Hematopoietic multipotent progenitor cell treated with erythropoietin and hydrocortisone succinate and interleukin-3 and kit ligand, for 6 days (in vitro differentiated cells): ENCODE data around the gene ITGB1BP1.
A peak's percentile ranks its signal among the peaks of the same experiment; 100 is the strongest.

Source experiments
- DNase-seq: peaks from one replicate; pipeline ENCODE4 v3.0.0-alpha.2; 2015

ITGB1BP1 gene

DNA sequence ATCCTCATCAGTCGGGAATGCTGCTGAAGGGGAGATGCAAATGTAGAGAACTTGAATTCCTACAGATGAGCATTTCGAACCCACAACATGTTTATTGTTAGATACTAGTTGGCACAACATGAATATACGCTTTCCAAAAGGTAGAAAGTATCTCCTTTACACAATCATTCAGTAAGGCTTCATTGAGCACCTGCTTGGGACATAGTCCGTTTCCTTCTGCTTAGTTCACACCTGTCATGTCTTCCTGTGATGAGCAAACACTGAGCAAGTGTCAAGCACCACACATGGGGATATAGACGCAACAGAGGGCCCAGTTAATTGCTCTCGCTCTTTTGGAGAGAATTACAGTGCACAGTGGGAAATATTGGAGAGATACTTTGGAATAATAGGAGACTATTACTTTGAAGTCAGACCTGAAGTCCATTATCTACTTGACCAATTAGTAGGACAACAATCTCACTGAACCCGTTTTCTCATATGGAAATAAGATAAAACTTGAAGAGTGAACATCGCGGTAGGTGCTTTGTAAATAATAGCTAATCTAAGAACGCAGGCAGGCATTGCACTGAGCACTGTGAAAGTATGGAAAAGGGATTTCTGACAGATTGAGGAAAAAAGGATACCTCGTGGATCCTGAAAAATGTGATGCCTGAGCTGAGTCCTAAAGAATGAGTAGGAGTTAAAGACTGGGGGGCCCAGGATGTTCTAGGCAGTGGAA is 1.3 kb upstream of the ITGB1BP1 start:
- peak; percentile 28 for DNase-seq

DNA sequence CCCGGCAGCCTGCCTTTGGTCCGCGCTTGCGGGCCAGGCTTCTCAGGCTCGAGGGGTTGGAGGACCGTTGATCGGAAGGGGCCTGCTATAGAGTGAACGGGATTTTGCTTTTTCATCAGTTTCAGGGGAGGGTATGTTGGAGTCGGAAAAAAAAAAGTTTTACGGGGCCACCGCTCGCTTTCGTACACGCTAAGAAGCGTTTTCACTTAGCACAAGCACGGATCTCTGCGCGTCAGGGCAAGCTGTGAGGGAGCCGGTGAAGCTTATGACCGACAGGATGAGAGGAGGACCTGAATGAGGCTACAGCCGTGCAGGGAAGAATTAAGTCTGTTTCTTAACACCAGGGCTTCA is 569 bp upstream of the ITGB1BP1 start:
- peak; percentile 52 for DNase-seq

GRCh38 chr2:9422321-9423099 is 818 bp downstream of the ITGB1BP1 start:
- DNase-seq = peak; percentile 80

- no peak for DNase-seq
These were observed 2.8 kb downstream of the ITGB1BP1 start for GRCh38 chr2:9420495-9420894.

- DNase-seq = no peak
These were observed 3.8 kb downstream of the ITGB1BP1 start for GRCh38 chr2:9419541-9419940.

DNA sequence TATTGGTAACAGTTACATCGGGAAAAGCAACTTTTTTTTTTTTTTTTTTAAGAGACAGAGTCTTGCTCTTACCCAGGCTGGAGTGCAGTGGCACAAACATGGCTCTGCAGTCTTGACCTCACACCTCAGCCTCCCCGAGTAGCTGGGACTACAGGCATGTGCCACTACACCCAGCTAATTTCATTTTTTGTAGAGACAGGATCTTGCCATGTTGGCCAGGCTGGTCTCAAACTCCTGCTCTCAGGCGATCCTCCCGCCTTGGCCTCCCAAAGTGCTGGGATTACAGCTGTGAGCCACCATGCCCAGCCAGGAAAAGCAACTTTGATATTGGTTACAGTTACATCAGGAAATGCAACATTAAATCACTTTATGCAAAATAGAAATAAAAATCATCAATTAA is 4.6 kb downstream of the ITGB1BP1 start:
- DNase-seq = no peak

- DNase-seq = no peak
These were observed 5.6 kb downstream of the ITGB1BP1 start for GRCh38 chr2:9417725-9418124.

DNA sequence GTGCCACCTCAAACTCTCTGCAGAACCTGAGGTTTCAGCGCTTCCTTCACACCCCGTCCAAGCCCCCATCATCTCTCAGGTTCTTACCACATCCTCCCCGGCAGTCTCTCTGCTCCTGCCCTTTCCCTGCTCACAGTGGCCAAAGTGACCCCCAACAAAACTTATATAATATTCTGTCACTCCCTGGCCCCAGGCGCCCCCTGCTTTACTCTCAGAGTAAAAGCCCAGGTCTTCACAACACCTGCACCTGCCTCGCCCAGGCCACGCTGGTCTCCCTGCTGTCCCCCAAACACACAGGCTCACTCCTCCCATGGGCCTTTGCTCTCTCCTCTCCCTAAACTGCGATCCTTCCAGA is 6.4 kb downstream of the ITGB1BP1 start:
- no peak for DNase-seq

- no peak for DNase-seq
These were observed 6.9 kb downstream of the ITGB1BP1 start for GRCh38 chr2:9416267-9416961.

DNA sequence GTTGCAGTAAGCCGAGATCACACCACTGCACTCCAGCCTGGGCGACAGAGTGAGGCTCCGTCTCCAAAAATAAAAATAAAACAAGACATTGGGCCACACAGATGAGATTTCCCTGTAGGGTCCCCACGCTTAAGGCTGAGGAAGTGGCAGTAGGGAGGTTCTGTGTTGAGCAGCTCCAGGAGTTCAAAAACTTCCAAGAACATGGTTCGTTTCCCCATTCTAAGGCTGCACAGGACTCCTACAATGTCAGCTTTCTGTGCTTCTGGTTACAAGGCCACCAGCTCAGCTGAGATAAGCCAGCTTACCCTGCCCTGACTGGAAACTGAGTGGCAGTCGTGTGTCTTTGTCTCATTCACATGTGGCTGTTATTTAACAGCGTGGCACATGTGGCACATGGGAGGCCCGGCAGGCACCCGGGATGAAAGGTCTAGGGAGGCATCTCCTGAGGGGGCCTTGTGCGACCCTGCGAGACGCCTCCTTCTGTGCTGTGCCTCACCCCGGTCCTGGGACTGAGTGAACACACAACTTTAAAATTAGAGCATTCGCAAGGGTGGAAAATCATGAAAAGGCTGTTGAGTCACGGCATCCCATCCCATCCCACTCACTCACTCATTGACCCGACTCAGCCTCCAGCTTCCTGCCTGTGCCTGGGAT is 7.7 kb downstream of the ITGB1BP1 start:
- DNase-seq = no peak

GRCh38 chr2:9412781-9413180 is 10.5 kb downstream of the ITGB1BP1 start:
- DNase-seq = no peak

DNA sequence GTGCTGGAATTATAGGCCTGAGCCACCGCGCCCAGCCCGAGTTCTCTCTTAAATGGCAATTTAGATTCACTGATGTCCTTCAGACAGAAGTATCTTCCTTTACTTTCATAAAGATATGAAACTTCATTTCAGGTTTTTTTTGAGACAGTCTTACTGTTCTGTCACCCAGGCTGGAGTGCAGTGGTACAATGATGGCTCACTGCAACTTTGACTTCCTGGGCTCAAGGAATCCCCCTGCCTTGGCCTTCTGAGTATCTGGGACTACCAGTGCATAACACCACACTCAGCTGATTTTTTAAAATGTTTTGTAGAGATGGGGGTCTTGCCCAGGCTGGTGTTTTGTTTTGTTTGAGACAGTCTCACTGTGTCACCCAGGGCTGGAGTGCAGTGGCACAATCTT is 13.2 kb downstream of the ITGB1BP1 start:
- DNase-seq = no peak

DNA sequence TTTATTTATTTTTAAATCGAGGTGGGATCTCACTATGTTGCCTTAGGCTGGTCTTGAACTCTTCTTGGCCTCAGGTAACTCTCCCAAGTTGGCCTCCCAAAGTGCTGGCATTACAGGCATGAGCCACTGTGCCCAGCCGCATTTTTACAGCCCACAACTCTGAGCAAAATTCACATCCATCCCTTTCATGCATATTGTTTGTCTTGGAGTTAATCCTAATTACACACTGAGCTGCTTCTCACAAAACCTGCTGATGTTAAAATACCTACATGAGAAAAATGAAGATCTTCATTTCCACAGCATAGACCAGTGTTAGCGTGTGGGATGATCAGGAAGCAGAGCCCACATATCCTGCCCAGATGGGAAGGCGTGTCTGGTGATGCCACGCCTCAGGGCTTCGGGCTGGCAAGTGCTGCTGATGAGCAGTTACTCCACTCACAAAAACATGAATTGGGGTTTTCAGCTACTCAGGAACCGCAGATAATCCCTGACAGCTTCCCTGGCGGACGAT is 14.6 kb downstream of the ITGB1BP1 start:
- no peak for DNase-seq

DNA sequence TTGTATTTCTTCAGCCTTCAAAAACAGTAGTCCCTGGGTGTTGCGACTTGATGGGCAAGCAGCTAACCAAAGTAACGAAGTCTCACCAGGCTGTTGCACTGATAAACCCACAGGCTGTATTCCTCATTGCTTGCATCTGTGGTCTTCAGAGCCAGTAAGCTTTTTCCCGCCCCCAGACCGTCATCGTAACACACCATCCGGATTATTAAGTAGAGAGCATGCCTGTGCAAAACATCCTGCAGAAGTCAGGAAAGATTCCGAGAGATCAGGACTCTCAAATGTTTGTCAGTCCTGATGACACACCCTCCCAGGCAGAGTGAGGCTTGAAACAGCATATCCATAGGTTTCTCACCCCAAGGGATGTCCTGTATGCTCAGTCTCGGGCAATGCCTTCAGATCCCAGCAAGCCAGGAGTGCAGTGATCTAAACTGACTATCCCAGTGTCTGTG is 15.9 kb downstream of the ITGB1BP1 start:
- no peak for DNase-seq

DNA sequence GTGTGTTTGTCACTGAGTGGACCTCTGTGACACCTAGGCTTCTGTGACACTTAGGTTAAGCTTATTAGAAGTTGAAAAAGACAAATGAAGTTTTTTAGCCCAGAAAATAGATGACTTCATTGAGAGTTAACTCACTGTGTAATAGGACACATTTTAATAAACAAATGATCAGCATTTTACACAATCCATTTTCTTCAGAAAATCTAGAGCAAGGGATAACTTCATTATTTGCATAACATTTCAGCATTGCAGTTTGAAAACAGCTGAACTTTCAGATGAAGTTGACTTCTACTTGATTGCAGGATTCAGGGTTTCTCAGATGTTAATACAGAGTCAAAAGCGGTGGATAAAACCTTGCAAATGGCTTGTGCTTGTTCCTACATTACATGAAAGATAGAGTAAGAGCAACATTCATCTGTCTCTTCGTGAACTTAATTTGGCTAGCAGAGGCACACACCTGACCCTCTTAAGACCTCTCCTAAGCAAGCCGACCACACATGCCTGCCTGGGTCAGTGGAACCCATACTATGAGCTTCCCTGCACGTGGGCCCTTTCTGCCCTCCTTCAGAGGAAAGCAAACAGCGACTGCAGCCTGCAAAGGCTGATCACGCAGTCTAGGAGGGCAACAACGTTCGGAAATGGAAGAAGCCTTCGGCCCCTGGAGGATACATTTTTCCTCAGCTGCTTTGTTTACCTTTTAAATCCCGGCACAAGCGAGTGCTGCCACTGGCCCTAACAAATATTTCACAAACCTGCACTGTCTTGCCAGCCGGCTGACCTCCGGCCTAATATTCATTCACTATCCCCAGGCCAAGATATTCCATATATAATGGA is 16.6 kb downstream of the ITGB1BP1 start:
- DNase-seq = no peak

DNA sequence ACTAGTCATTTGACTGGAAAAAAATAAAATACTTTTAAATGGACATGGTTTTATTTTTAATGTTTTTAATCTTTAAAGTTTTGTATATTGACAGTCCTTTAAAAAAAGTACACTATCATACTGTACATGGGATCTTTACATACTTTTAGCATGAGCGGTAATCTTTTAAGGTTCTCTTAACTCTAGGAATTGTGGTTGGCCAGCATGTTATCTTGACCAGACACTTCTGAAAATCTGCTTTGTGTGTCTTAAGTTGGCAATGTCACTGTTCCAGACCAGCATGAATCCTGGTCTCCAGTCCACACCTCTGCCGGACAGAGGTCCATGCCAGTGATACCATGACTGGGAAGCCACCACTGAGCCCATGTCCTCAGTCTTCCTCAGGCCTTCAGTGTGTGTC is 17.7 kb downstream of the ITGB1BP1 start:
- no peak for DNase-seq

- no peak for DNase-seq
These were observed 18.9 kb downstream of the ITGB1BP1 start for GRCh38 chr2:9404451-9404850.

DNA sequence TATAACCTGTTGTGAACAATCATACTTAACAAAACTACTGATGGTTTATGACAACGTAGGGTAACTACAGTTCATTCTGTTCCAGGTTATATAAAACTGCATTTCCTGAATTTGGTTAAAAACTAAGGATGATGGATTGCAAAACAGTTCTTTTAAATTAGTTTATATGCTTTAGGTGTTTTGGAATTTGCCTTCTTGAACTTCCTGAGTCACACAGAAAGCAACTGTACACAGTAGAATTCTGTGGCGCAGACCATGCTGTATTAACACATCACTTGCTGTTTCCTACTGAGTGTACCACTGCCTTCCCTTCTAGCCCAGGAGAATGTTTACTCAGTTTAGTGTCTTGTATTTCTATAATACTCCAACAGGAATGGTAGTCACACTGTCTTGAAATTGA is 19.4 kb downstream of the ITGB1BP1 start:
- no peak for DNase-seq

DNA sequence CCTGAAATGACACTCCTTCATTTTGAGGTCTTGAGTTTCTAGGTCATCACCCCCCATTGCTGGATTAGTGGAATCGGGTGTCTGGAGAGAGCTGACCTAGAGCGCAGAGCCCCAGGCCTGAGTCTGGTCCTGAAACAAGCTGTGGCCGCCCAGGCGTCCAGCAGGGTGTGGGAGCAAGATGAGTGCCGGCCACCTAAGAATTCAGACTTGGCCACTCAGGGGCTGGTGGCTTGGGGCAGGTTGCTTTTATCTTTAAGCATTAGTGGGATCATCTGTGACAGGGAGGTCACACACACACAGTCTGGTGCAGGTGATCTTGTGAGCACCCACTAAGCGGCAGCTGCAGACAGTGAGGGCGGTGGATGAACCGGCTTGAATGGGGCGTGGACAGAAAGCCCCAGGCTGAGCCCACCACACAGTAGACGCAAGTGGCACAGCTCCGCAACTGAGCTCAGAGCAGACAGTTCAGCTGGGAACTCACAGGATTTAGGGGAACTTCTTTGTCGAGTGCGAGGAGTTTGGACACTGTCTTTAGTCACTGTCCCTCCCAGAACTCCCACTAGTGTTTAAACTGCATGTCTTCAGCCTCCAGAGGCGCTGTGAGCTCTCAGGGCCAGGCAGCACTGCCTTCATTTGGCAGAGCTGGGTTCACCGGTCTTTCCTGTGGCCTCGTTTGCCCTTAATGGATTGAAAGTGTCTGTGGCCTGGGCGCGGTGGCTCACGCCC is 21.5 kb downstream of the ITGB1BP1 start:
- DNase-seq = no peak

GRCh38 chr2:9401059-9401547 is 22.2 kb downstream of the ITGB1BP1 start:
- DNase-seq = no peak

GRCh38 chr2:9400268-9401058 is 22.9 kb downstream of the ITGB1BP1 start:
- DNase-seq = no peak
